HS-5 (cell line): ENCODE results near the gene STAU1.
"Not testable (repeated sequence)": the region's sequence is repeated elsewhere in the genome, so short reads cannot be mapped to it uniquely, and the experiment has no call there.

Source experiments
- DNase-seq: peaks from one replicate; pipeline ENCODE4 v3.0.0-alpha.2; 2012; ENCODE audit warnings: low read depth

STAU1 gene, protein sequence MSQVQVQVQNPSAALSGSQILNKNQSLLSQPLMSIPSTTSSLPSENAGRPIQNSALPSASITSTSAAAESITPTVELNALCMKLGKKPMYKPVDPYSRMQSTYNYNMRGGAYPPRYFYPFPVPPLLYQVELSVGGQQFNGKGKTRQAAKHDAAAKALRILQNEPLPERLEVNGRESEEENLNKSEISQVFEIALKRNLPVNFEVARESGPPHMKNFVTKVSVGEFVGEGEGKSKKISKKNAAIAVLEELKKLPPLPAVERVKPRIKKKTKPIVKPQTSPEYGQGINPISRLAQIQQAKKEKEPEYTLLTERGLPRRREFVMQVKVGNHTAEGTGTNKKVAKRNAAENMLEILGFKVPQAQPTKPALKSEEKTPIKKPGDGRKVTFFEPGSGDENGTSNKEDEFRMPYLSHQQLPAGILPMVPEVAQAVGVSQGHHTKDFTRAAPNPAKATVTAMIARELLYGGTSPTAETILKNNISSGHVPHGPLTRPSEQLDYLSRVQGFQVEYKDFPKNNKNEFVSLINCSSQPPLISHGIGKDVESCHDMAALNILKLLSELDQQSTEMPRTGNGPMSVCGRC

DNA sequence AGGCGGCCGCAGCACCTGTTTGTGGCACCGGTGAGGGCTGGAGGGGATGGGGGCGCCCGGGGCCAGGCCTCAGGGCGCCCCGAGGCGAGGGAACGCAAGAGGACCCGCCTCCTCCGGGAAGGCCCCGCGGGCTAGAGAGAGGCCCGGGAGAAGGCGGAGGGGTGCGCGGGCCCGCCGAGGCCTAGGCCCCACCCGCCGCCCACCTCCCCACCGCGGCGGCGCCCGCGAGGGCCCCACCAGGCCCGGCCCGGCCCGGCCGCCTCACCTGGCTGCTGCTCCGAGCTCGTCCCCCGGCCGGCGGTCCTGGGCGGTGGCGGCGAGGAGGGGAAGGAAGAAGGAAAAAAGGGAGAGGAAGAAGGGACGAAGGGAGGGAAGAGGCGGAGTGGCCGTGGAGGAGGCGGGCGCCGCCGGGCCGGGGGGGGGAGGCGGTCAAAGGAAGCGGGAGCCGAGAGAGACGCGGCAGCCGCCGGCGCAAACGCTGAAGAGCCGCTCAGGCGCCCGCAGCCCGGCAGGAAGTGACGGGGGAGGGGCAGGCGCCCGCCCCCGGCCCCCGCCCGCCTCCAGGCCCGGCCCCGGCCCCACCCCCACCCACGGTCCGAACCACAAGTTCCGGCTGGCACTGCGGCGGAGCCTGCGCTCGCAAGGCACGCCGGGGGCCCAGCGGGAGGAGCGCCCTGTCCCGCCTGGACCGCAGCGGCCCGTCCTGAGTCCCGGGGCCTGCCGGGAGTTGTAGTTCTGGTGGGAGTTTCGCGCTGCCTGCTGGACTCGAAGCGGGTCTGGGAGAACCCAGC, at the start of gene STAU1:
Gene STAU1 (minus strand): TSS at position 484 of the 791 bp plus-strand sequence. CDS start 22,133 bp downstream, outside the sequence.
- peak; percentile 98 for DNase-seq

GRCh38 chr20:49237531-49237930, 49.4 kb upstream of the STAU1 start:
- no peak for DNase-seq

- no peak for DNase-seq
Observed at GRCh38 chr20:49236301-49236700, 48.2 kb upstream of the STAU1 start.

DNA sequence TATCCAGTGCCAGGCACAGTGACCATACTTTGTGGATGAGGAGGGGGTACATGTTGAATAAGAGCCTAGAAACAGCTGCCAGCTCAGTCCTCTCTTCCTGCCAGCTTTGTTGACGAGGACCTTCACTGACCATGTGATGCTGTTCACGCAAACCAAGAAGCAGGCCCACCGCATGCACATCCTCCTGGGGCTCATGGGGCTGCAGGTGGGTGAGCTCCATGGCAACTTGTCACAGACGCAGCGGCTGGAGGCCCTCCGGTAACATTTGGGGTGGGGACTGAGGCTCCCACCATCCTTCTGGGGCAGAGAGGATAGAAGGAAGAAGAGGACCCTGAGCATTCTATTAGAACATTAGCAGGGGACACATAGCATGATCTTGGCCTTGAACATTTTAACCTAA, 46.7 kb upstream of the STAU1 start:
- no peak for DNase-seq

DNA sequence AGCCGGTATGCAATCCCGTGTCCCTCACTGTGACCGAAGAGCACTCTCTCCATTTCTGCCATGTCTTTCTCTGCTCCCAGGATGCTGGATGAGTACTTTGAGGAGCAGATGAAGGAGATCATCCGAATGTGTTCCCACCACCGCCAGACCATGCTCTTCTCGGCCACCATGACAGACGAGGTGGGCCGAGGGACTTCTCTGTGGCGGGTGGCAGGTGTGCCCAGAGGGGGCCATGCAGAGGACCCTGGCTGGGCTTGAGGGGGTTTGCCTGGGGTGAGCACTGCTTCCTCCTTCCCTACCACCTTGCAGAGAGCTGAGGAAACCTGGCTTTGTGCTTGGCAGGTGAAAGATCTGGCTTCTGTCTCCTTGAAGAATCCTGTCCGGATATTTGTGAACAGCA, 45.1 kb upstream of the STAU1 start:
- no peak for DNase-seq

DNA sequence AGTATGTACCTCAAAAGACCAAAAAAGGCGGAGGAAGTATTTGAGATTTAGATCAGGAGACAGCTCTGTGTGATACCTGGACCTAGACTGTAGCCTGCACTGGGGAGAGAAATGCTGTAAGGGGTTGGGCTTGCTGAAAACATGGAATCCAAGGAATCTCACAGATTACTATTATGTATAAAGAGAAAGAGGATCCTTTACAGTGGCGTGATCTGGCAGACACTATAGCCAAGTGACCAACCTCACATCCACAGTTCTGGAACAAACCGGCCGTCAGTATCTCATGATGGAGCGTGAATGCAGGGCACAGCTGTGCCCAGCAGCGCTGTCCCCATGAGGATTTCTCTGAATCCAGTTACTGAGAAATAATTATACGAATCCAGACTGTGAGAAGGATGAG, 43.3 kb upstream of the STAU1 start:
- DNase-seq: no peak

GRCh38 chr20:49230561-49231133, 42.5 kb upstream of the STAU1 start:
- no peak for DNase-seq

GRCh38 chr20:49230021-49230420, 41.9 kb upstream of the STAU1 start:
- no peak for DNase-seq

DNA sequence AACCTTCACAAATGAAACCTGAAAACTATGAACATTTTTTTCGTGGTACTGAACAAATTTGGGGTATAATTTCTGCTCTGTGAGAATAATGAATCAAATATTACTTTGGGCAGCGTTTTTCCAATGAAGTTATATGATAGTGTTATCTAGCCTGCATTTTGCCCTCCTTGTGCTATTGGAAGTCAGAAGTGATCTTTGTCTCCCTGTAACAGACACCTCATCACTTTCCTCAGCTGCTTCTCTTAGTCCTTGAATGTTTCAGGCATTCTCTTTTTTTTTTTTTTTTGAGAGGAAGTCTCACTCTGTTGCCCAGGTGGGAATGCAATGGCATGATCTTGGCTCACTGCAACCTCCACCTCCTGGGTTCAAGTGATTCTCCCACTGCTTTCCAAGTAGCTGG, 41.2 kb upstream of the STAU1 start:
- DNase-seq: no peak

GRCh38 chr20:49228676-49229075, 40.5 kb upstream of the STAU1 start:
- no peak for DNase-seq

GRCh38 chr20:49225896-49226295, 37.8 kb upstream of the STAU1 start:
- no peak for DNase-seq

- DNase-seq: no peak
Observed at GRCh38 chr20:49219924-49220831, 32.0 kb upstream of the STAU1 start.

GRCh38 chr20:49219091-49219923, 31.2 kb upstream of the STAU1 start, which contains the start of gene DDX27:
Gene DDX27 (plus strand): TSS chr20:49219416. CDS start chr20:49219449, 33 bp downstream.
- DNase-seq: peak; percentile 100

- not testable (repeated sequence) for DNase-seq
Observed at GRCh38 chr20:49218739-49219090, 30.6 kb upstream of the STAU1 start.

GRCh38 chr20:49216991-49217578, 29.0 kb upstream of the STAU1 start:
- peak; percentile 92 for DNase-seq

DNA sequence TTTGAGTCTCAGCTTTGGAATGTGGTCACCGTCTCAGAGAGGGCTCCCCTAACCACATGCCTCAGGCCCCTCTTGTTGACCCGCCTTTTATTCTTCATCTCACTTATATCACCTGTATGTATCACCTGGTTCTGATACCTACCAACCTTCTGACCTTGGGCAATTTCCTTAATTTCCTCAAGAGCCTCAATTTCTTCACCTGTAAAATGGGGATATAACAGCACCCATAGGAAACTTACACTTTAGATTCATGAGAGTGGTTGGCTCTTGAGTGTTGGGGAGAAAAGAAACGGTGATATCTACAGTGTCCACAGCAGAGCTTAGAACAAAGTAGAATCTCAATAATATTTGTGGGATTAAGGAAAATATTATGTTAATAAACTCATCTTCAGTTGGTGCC, 27.1 kb upstream of the STAU1 start:
- no peak for DNase-seq

GRCh38 chr20:49214571-49214970, 26.4 kb upstream of the STAU1 start:
- DNase-seq: no peak

- DNase-seq: no peak
Observed at GRCh38 chr20:49210757-49211110, 22.6 kb upstream of the STAU1 start.

GRCh38 chr20:49210101-49210756, 22.1 kb upstream of the STAU1 start:
- no peak for DNase-seq

DNA sequence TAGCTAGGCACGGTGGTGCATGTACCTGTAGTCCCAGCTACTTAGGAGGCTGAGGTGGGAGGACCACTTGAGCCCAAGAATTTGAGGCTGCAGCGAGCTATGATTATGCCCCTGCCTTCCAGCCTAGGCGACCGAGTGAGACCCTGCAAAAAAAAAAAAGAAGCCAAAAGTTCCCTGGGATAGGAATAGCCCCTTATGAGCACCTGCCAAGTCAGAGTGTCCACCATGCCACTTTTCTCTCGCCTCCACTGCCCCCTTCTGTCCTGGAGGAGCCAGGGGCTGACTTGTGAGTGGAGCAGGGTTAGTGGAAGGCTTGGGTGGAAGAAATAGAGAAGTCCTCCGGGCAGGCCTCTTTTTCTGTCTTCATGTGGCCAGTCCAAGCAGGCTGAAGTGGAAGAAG, 18.9 kb upstream of the STAU1 start:
- no peak for DNase-seq
